Stimulated activated CD4-positive, alpha-beta T cell treated with anti-CD3 and anti-CD28 coated beads, Interleukin-15, amount 100 ng/mL, for 48 hours (primary cell): Measurements from ENCODE around the gene GLB1L.
A peak's percentile ranks its signal among the peaks of the same experiment; 100 is the strongest.
"Not testable (repeated sequence)": the region's sequence is repeated elsewhere in the genome, so short reads cannot be mapped to it uniquely, and the experiment has no call there.

ENCODE experiments used
- DNase-seq, 2 donors: peaks; one replicate each; pipeline ENCODE4 v3.0.0-alpha.2; 2020; ENCODE audit warnings: low read depth in 2 of 2

Gene GLB1L

GRCh38 chr2:219280651-219281050, 35.4 kb upstream of the GLB1L start:
- no peak for DNase-seq

- DNase-seq = no peak
Measured at GRCh38 chr2:219279916-219280516, 34.8 kb upstream of the GLB1L start.

- DNase-seq = peak; percentile 99 to 100
Measured at GRCh38 chr2:219279151-219279915, 34.1 kb upstream of the GLB1L start, which contains the start of gene DNAJB2. TSS of gene DNAJB2 (plus strand) at chr2:219279366. CDS start at chr2:219279834, 468 bp downstream.

GRCh38 chr2:219278655-219279150, 33.5 kb upstream of the GLB1L start:
- no peak for DNase-seq

GRCh38 chr2:219277703-219278654, 32.7 kb upstream of the GLB1L start:
- DNase-seq = peak; percentile 49 to 65

GRCh38 chr2:219274361-219274921, 29.2 kb upstream of the GLB1L start:
- no peak for DNase-seq

GRCh38 chr2:219273937-219274336, 28.7 kb upstream of the GLB1L start:
- DNase-seq = no peak

GRCh38 chr2:219272995-219273394, 27.8 kb upstream of the GLB1L start:
- no peak for DNase-seq

GRCh38 chr2:219272356-219272755, 27.1 kb upstream of the GLB1L start:
- DNase-seq = no peak

GRCh38 chr2:219271021-219271420, 25.8 kb upstream of the GLB1L start:
- no peak for DNase-seq

- DNase-seq = no peak
Measured at GRCh38 chr2:219270055-219270372, 24.8 kb upstream of the GLB1L start.

- DNase-seq = no peak
Measured at GRCh38 chr2:219269362-219270054, 24.3 kb upstream of the GLB1L start.

- DNase-seq = no peak
Measured at GRCh38 chr2:219268294-219268693, 23.1 kb upstream of the GLB1L start.

- no peak for DNase-seq
Measured at GRCh38 chr2:219266886-219267285, 21.6 kb upstream of the GLB1L start.

GRCh38 chr2:219266232-219266631, 21.0 kb upstream of the GLB1L start:
- DNase-seq = no peak

- no peak for DNase-seq
Measured at GRCh38 chr2:219261024-219261855, 16.0 kb upstream of the GLB1L start.

- DNase-seq = not testable (repeated sequence)
Measured at GRCh38 chr2:219258942-219259341, 13.7 kb upstream of the GLB1L start.

- no peak for DNase-seq
Measured at GRCh38 chr2:219254590-219255201, 9.5 kb upstream of the GLB1L start.

GRCh38 chr2:219253753-219254589, 8.7 kb upstream of the GLB1L start, which contains the start of gene TUBA4A:
TSS of gene TUBA4A (minus strand) at chr2:219253918. CDS start at chr2:219253858, 60 bp downstream.
- DNase-seq = peak; percentile 80 to 86
